AML-193 (cell line): ENCODE measurements around the gene YPEL2.

Source experiments
- DNase-seq, 2 experiments: peaks; one replicate each; lab custom pipeline; 2025; lab: John Stamatoyannopoulos, UW

YPEL2 gene

GRCh38 chr17:59357219-59357697, 25.8 kb downstream of the YPEL2 start:
- no peak for DNase-seq

GRCh38 chr17:59357929-59358328, 26.5 kb downstream of the YPEL2 start:
- no peak for DNase-seq

- no peak for DNase-seq
Measured at GRCh38 chr17:59361386-59361785, 29.9 kb downstream of the YPEL2 start.

- no peak for DNase-seq
Measured at GRCh38 chr17:59361916-59362810, 30.7 kb downstream of the YPEL2 start.

GRCh38 chr17:59362811-59363205, 31.4 kb downstream of the YPEL2 start:
- no peak for DNase-seq

GRCh38 chr17:59365383-59365981, 34.0 kb downstream of the YPEL2 start:
- DNase-seq, result no peak

GRCh38 chr17:59366040-59366757, 34.7 kb downstream of the YPEL2 start:
- peak in 1 of 2 experiments; percentile 17 for DNase-seq

- no peak for DNase-seq
Measured at GRCh38 chr17:59366773-59367656, 35.6 kb downstream of the YPEL2 start.

- no peak for DNase-seq
Measured at GRCh38 chr17:59367657-59368045, 36.2 kb downstream of the YPEL2 start.

- no peak for DNase-seq
Measured at GRCh38 chr17:59368218-59368857, 36.9 kb downstream of the YPEL2 start.

GRCh38 chr17:59369031-59369975, 37.8 kb downstream of the YPEL2 start:
- no peak for DNase-seq

- no peak for DNase-seq
Measured at GRCh38 chr17:59370593-59371299, 39.3 kb downstream of the YPEL2 start.

GRCh38 chr17:59371416-59372100, 40.1 kb downstream of the YPEL2 start:
- no peak for DNase-seq

- DNase-seq, result no peak
Measured at GRCh38 chr17:59372138-59372751, 40.8 kb downstream of the YPEL2 start.

GRCh38 chr17:59373882-59374495, 42.5 kb downstream of the YPEL2 start:
- peak; percentile 19 to 26 for DNase-seq

- no peak for DNase-seq
Measured at GRCh38 chr17:59374612-59375011, 43.2 kb downstream of the YPEL2 start.

GRCh38 chr17:59375857-59376256, 44.4 kb downstream of the YPEL2 start:
- DNase-seq, result no peak

GRCh38 chr17:59376506-59376905, 45.1 kb downstream of the YPEL2 start:
- no peak for DNase-seq
